Measurements from ENCODE around the gene FRMD6.
A peak's percentile ranks its signal among the peaks of the same experiment; 100 is the strongest.

The FRMD6 gene

GRCh38 chr14:51651388-51652167, at the start of gene FRMD6:
TSS of gene FRMD6 (plus strand) at chr14:51651910. CDS start at chr14:51689837, 37,927 bp downstream.
- TF ChIP-seq SUZ12 (IDR thresholded peaks at IDR 0.05; ENCODE audit: extremely low read depth, insufficient read depth, insufficient read length) (no peak), YY1 (IDR thresholded peaks at IDR 0.05; ENCODE audit: insufficient read depth, insufficient read length) (no peak), ZNF274 (IDR thresholded peaks at IDR 0.05; ENCODE audit: low read depth, low read length) (no peak)
- peaks cover 4% of the 10 kb centered on the region for H3K36me3 ChIP-seq (ENCODE audit: insufficient read depth, insufficient read length, low read length)
- H3K4me1 ChIP-seq (ENCODE audit: insufficient read depth, insufficient read length), result no peaks in the 10 kb centered on the region
- peak within 1 kb of the TSS; percentile 77 for H3K4me3 ChIP-seq (ENCODE audit: insufficient read length, low read depth)
- no peaks in the 10 kb centered on the region for H3K9me3 ChIP-seq (ENCODE audit: insufficient read depth, low read length)
- H3K27me3 ChIP-seq (ENCODE audit: insufficient read depth, insufficient read length), result no peaks in the 10 kb centered on the region
- peak; percentile 44 for DNase-seq (ENCODE audit: low read depth, low spot score)
- H3K9ac ChIP-seq (ENCODE audit: insufficient read length, low read depth), result peak within 1 kb of the TSS; percentile 92

GRCh38 chr14:51602310-51602709, 49.4 kb upstream of the FRMD6 start:
- Histone ChIP-seq H3K9me3 (ENCODE audit: insufficient read depth, low read length) (no peaks in the 10 kb centered on the region), H3K4me3 (ENCODE audit: insufficient read length, low read depth) (no peak overlapping the region), H3K9ac (ENCODE audit: insufficient read length, low read depth) (no peak overlapping the region), H3K36me3 (ENCODE audit: insufficient read depth, insufficient read length, low read length) (no peaks in the 10 kb centered on the region), H3K4me1 (ENCODE audit: insufficient read depth, insufficient read length) (no peaks in the 10 kb centered on the region), H3K27me3 (ENCODE audit: insufficient read depth, insufficient read length) (no peaks in the 10 kb centered on the region)
- DNase-seq (ENCODE audit: low read depth, low spot score), result no peak
- no peak for TF ChIP-seq SUZ12 (IDR thresholded peaks at IDR 0.05; ENCODE audit: extremely low read depth, insufficient read depth, insufficient read length)
- TF ChIP-seq YY1 (IDR thresholded peaks at IDR 0.05; ENCODE audit: insufficient read depth, insufficient read length), result no peak
- no peak for TF ChIP-seq ZNF274 (IDR thresholded peaks at IDR 0.05; ENCODE audit: low read depth, low read length)

- Histone ChIP-seq H3K27me3 (ENCODE audit: insufficient read depth, insufficient read length) (no peaks in the 10 kb centered on the region), H3K4me1 (ENCODE audit: insufficient read depth, insufficient read length) (no peaks in the 10 kb centered on the region), H3K9me3 (ENCODE audit: insufficient read depth, low read length) (no peaks in the 10 kb centered on the region), H3K36me3 (ENCODE audit: insufficient read depth, insufficient read length, low read length) (no peaks in the 10 kb centered on the region), H3K9ac (ENCODE audit: insufficient read length, low read depth) (no peak overlapping the region), H3K4me3 (ENCODE audit: insufficient read length, low read depth) (no peak overlapping the region)
- no peak for DNase-seq (ENCODE audit: low read depth, low spot score)
- TF ChIP-seq ZNF274 (IDR thresholded peaks at IDR 0.05; ENCODE audit: low read depth, low read length) (no peak), YY1 (IDR thresholded peaks at IDR 0.05; ENCODE audit: insufficient read depth, insufficient read length) (no peak), SUZ12 (IDR thresholded peaks at IDR 0.05; ENCODE audit: extremely low read depth, insufficient read depth, insufficient read length) (no peak)
Measured at GRCh38 chr14:51603495-51603894, 48.2 kb upstream of the FRMD6 start.

GRCh38 chr14:51604073-51604472, 47.6 kb upstream of the FRMD6 start:
- TF ChIP-seq SUZ12 (IDR thresholded peaks at IDR 0.05; ENCODE audit: extremely low read depth, insufficient read depth, insufficient read length) (no peak), ZNF274 (IDR thresholded peaks at IDR 0.05; ENCODE audit: low read depth, low read length) (no peak), YY1 (IDR thresholded peaks at IDR 0.05; ENCODE audit: insufficient read depth, insufficient read length) (no peak)
- no peaks in the 10 kb centered on the region for H3K9me3 ChIP-seq (ENCODE audit: insufficient read depth, low read length)
- H3K4me3 ChIP-seq (ENCODE audit: insufficient read length, low read depth), result no peak overlapping the region
- no peaks in the 10 kb centered on the region for H3K36me3 ChIP-seq (ENCODE audit: insufficient read depth, insufficient read length, low read length)
- H3K9ac ChIP-seq (ENCODE audit: insufficient read length, low read depth), result no peak overlapping the region
- H3K4me1 ChIP-seq (ENCODE audit: insufficient read depth, insufficient read length), result no peaks in the 10 kb centered on the region
- H3K27me3 ChIP-seq (ENCODE audit: insufficient read depth, insufficient read length), result no peaks in the 10 kb centered on the region
- no peak for DNase-seq (ENCODE audit: low read depth, low spot score)

- no peak overlapping the region for H3K9ac ChIP-seq (ENCODE audit: insufficient read length, low read depth)
- TF ChIP-seq ZNF274 (IDR thresholded peaks at IDR 0.05; ENCODE audit: low read depth, low read length) (no peak), YY1 (IDR thresholded peaks at IDR 0.05; ENCODE audit: insufficient read depth, insufficient read length) (no peak), SUZ12 (IDR thresholded peaks at IDR 0.05; ENCODE audit: extremely low read depth, insufficient read depth, insufficient read length) (no peak)
- DNase-seq (ENCODE audit: low read depth, low spot score), result no peak
- H3K4me3 ChIP-seq (ENCODE audit: insufficient read length, low read depth), result no peak overlapping the region
- no peaks in the 10 kb centered on the region for H3K4me1 ChIP-seq (ENCODE audit: insufficient read depth, insufficient read length)
- H3K27me3 ChIP-seq (ENCODE audit: insufficient read depth, insufficient read length), result no peaks in the 10 kb centered on the region
- no peaks in the 10 kb centered on the region for H3K9me3 ChIP-seq (ENCODE audit: insufficient read depth, low read length)
- no peaks in the 10 kb centered on the region for H3K36me3 ChIP-seq (ENCODE audit: insufficient read depth, insufficient read length, low read length)
Measured at GRCh38 chr14:51605575-51605974, 46.1 kb upstream of the FRMD6 start.

- H3K9ac ChIP-seq (ENCODE audit: insufficient read length, low read depth), result no peak overlapping the region
- no peaks in the 10 kb centered on the region for H3K4me1 ChIP-seq (ENCODE audit: insufficient read depth, insufficient read length)
- H3K36me3 ChIP-seq (ENCODE audit: insufficient read depth, insufficient read length, low read length), result no peaks in the 10 kb centered on the region
- no peaks in the 10 kb centered on the region for H3K9me3 ChIP-seq (ENCODE audit: insufficient read depth, low read length)
- no peaks in the 10 kb centered on the region for H3K27me3 ChIP-seq (ENCODE audit: insufficient read depth, insufficient read length)
- H3K4me3 ChIP-seq (ENCODE audit: insufficient read length, low read depth), result no peak overlapping the region
- DNase-seq (ENCODE audit: low read depth, low spot score), result no peak
- TF ChIP-seq ZNF274 (IDR thresholded peaks at IDR 0.05; ENCODE audit: low read depth, low read length) (no peak), YY1 (IDR thresholded peaks at IDR 0.05; ENCODE audit: insufficient read depth, insufficient read length) (no peak), SUZ12 (IDR thresholded peaks at IDR 0.05; ENCODE audit: extremely low read depth, insufficient read depth, insufficient read length) (no peak)
Measured at GRCh38 chr14:51607711-51608110, 44.0 kb upstream of the FRMD6 start.

- no peak for DNase-seq (ENCODE audit: low read depth, low spot score)
- H3K9ac ChIP-seq (ENCODE audit: insufficient read length, low read depth), result no peak overlapping the region
- no peaks in the 10 kb centered on the region for H3K9me3 ChIP-seq (ENCODE audit: insufficient read depth, low read length)
- TF ChIP-seq SUZ12 (IDR thresholded peaks at IDR 0.05; ENCODE audit: extremely low read depth, insufficient read depth, insufficient read length) (no peak), YY1 (IDR thresholded peaks at IDR 0.05; ENCODE audit: insufficient read depth, insufficient read length) (no peak), ZNF274 (IDR thresholded peaks at IDR 0.05; ENCODE audit: low read depth, low read length) (no peak)
- no peak overlapping the region for H3K4me3 ChIP-seq (ENCODE audit: insufficient read length, low read depth)
- no peaks in the 10 kb centered on the region for H3K4me1 ChIP-seq (ENCODE audit: insufficient read depth, insufficient read length)
- H3K27me3 ChIP-seq (ENCODE audit: insufficient read depth, insufficient read length), result no peaks in the 10 kb centered on the region
- no peaks in the 10 kb centered on the region for H3K36me3 ChIP-seq (ENCODE audit: insufficient read depth, insufficient read length, low read length)
Measured at GRCh38 chr14:51609251-51609954, 42.3 kb upstream of the FRMD6 start.
